GM19023 (cell line): ENCODE measurements around the gene AR.

Source experiments
- ATAC-seq: cut with Tn5 transposase; IDR thresholded peaks from one replicate; pipeline ENCODE4 v1.9.1; 2021; ENCODE audit warnings: mild to moderate bottlenecking, moderate library complexity; ENCODE audit not compliant: unreplicated experiment

Gene AR

GRCh38 chrX:67725471-67725870 is 181.7 kb downstream of the AR start:
- ATAC-seq = no peak

GRCh38 chrX:67726018-67726417 is 182.2 kb downstream of the AR start:
- ATAC-seq = no peak

- no peak for ATAC-seq
Observed at GRCh38 chrX:67727576-67727975, 183.8 kb downstream of the AR start.

- ATAC-seq = no peak
Observed at GRCh38 chrX:67730296-67730695, 186.5 kb downstream of the AR start.

- ATAC-seq = no peak
Observed at GRCh38 chrX:67731061-67731460, 187.2 kb downstream of the AR start.

- ATAC-seq = no peak
Observed at GRCh38 chrX:67732864-67733263, 189.0 kb downstream of the AR start.

- no peak for ATAC-seq
Observed at GRCh38 chrX:67734111-67734753, 190.4 kb downstream of the AR start.

- ATAC-seq = no peak
Observed at GRCh38 chrX:67749536-67749935, 205.7 kb downstream of the AR start.

GRCh38 chrX:67750694-67751093 is 206.9 kb downstream of the AR start:
- no peak for ATAC-seq

- no peak for ATAC-seq
Observed at GRCh38 chrX:67759018-67759417, 215.2 kb downstream of the AR start.

GRCh38 chrX:67777148-67777547 is 233.3 kb downstream of the AR start:
- ATAC-seq = no peak

- ATAC-seq = no peak
Observed at GRCh38 chrX:67779099-67779498, 235.3 kb downstream of the AR start.
